Measurements from ENCODE around the gene ASTN2.

- TF ChIP-seq CTCF (IDR thresholded peaks at IDR 0.05 in 8 of 11, conservative IDR thresholded peaks at IDR 0.05 in 3 of 11) (no peak), POLR2A (IDR thresholded peaks at IDR 0.05) (no peak), POLR2AphosphoS5 (IDR thresholded peaks at IDR 0.05) (no peak)
These were observed 338.1 kb downstream of the ASTN2 start for GRCh38 chr9:117076571-117077290.

Measured in spleen (tissue), 7 donors.